Hepatocyte (in vitro differentiated cells): ENCODE results near the gene PLA2G2C. TPM values are rescaled to one million over a fixed set of nuclear protein-coding genes. Genes with fewer than 3 reads are reported as not detected.

Experiments used
- DNase-seq: peaks from one replicate; pipeline ENCODE4 v3.0.0-alpha.2; 2016; ENCODE audit warnings: low spot score
- H2AFZ ChIP-seq: fragments of 200-600 bp; sonication (generic); 2 replicates; pipeline ENCODE4 v1.6.0; 2016; ENCODE audit warnings: antibody characterized with exemption, mild to moderate bottlenecking
- H3K27ac ChIP-seq: fragments of 200-600 bp; sonication (generic); 2 replicates; pipeline ENCODE4 v1.5.1; 2016; ENCODE audit warnings: mild to moderate bottlenecking
- H3K27me3 ChIP-seq: fragments of 200-600 bp; sonication (generic); 2 replicates; pipeline ENCODE4 v1.6.1; 2016
- H3K36me3 ChIP-seq: fragments of 200-600 bp; sonication (generic); replicated peaks from 2 replicates; pipeline ENCODE4 v1.5.1; 2016; ENCODE audit warnings: low read depth; ENCODE audit not compliant: insufficient read depth
- H3K4me1 ChIP-seq: fragments of 200-600 bp; sonication (generic); 2 replicates; pipeline ENCODE4 v1.5.1; 2016; ENCODE audit warnings: mild to moderate bottlenecking, moderate library complexity; ENCODE audit not compliant: insufficient read depth
- H3K4me2 ChIP-seq: fragments of 200-600 bp; sonication (generic); 2 replicates; pipeline ENCODE4 v1.6.0; 2016
- H3K4me3 ChIP-seq: fragments of 200-600 bp; sonication (generic); 2 replicates; pipeline ENCODE4 v1.5.1; 2016; ENCODE audit warnings: mild to moderate bottlenecking
- H3K79me2 ChIP-seq: fragments of 200-600 bp; sonication (generic); 2 replicates; pipeline ENCODE4 v1.6.0; 2017; ENCODE audit warnings: mild to moderate bottlenecking
- H3K9me2 ChIP-seq: fragments of 200-600 bp; sonication (generic); replicated peaks from 2 replicates; pipeline ENCODE4 v1.6.0; 2017; ENCODE audit warnings: mild to moderate bottlenecking; ENCODE audit not compliant: insufficient read depth
- H3K9me3 ChIP-seq: fragments of 200-600 bp; sonication (generic); 2 replicates; pipeline ENCODE4 v1.5.1; 2016; ENCODE audit warnings: low read depth, mild to moderate bottlenecking
- H4K20me1 ChIP-seq: fragments of 200-600 bp; sonication (generic); 2 replicates; pipeline ENCODE4 v1.6.0; 2016; ENCODE audit warnings: mild to moderate bottlenecking; ENCODE audit not compliant: insufficient read depth, poor library complexity, severe bottlenecking
- EZH2 ChIP-seq: fragments of 200-600 bp; sonication (generic); IDR thresholded peaks from 2 replicates; pipeline ENCODE4 v1.6.1; 2016; ENCODE audit warnings: antibody characterized with exemption, mild to moderate bottlenecking, borderline replicate concordance
- EZH2phosphoT487 ChIP-seq: fragments of 200-600 bp; sonication (generic); IDR thresholded peaks from one replicate; pipeline ENCODE4 v1.6.1; 2018; ENCODE audit warnings: antibody characterized with exemption, mild to moderate bottlenecking, low read depth, moderate library complexity; ENCODE audit not compliant: unreplicated experiment, severe bottlenecking
- WGBS: methylation state at CpG from one replicate; pipeline ENCODE4 v1.1.6; 2016; ENCODE audit warnings: low lambda C conversion rate; ENCODE audit errors: missing lambda C conversion rate; 5-methylcytosine and 5-hydroxymethylcytosine counted together
- polyA plus RNA-seq: library from polyadenylated mRNA; unstranded; fragments of >200 nt; fragmentation: Nextera tagmentation; extraction: Ambion mirVana; gene quantifications from 2 replicates; pipeline ENCODE4 v1.2.1, GENCODE V29; 2016
- total RNA-seq: library from RNA; depleted of rRNA; stranded (reverse); fragments of >200 nt; gene quantifications from 2 replicates; pipeline ENCODE4 v1.2.3, GENCODE V29; 2014
- TF ChIP-seq, protein P1 (sequence below): fragments of 200-600 bp; sonication (generic); IDR thresholded peaks from 2 replicates; pipeline ENCODE4 v1.5.1; 2016; ENCODE audit warnings: antibody characterized with exemption, mild to moderate bottlenecking; ENCODE audit not compliant: poor library complexity

Gene PLA2G2C
- total and polyA plus RNA-seq, 2 experiments from 2014 or later, result not detected

DNA sequence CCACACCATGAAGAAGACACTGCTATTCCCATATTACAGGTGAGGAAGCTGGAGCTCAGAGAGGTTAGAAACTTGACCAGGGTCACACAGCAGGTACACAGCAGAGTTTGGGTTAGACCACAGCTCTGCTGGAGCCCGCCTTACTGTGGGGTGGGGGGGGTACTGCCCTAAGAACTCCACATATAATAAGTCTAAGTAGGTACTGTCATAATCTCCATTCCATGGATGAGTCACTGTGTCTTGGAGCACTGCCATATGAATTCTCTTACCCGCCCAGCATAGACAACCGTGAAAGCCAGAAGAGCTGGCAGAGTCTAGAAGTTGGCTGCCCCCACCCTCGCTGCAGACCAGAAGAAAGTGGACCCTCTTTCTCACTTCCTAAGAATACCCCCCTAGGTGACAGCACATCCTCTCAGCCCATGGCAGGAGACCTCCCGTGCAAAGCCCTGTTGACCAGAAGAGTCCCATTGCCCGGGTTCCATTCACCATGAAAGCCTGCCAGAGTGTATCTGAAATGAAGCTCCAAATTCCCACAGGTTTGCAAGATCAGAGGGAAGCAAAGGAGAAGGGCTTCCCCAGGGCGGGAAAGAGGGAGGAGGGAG lies 61.8 kb downstream of the PLA2G2C start:
- Histone ChIP-seq H3K79me2 (no peaks in the 10 kb centered on the region), H3K9me3 (no peaks in the 10 kb centered on the region), H3K4me3 (no peak overlapping the region), H3K9me2 (no peaks in the 10 kb centered on the region), H4K20me1 (no peaks in the 10 kb centered on the region), H3K27ac (no peak overlapping the region), H3K4me2 (no peak overlapping the region), H3K36me3 (no peaks in the 10 kb centered on the region), H2AFZ (no peak overlapping the region), H3K4me1 (no peaks in the 10 kb centered on the region), H3K27me3 (no peaks in the 10 kb centered on the region)
- peak; percentile 57 for DNase-seq
- TF ChIP-seq EZH2 (no peak), EZH2phosphoT487 (no peak)
- TF ChIP-seq, protein P1, sequence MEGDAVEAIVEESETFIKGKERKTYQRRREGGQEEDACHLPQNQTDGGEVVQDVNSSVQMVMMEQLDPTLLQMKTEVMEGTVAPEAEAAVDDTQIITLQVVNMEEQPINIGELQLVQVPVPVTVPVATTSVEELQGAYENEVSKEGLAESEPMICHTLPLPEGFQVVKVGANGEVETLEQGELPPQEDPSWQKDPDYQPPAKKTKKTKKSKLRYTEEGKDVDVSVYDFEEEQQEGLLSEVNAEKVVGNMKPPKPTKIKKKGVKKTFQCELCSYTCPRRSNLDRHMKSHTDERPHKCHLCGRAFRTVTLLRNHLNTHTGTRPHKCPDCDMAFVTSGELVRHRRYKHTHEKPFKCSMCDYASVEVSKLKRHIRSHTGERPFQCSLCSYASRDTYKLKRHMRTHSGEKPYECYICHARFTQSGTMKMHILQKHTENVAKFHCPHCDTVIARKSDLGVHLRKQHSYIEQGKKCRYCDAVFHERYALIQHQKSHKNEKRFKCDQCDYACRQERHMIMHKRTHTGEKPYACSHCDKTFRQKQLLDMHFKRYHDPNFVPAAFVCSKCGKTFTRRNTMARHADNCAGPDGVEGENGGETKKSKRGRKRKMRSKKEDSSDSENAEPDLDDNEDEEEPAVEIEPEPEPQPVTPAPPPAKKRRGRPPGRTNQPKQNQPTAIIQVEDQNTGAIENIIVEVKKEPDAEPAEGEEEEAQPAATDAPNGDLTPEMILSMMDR, result no peak
- WGBS, result 87% methylated on average over 7 of the region's 7 CpGs

DNA sequence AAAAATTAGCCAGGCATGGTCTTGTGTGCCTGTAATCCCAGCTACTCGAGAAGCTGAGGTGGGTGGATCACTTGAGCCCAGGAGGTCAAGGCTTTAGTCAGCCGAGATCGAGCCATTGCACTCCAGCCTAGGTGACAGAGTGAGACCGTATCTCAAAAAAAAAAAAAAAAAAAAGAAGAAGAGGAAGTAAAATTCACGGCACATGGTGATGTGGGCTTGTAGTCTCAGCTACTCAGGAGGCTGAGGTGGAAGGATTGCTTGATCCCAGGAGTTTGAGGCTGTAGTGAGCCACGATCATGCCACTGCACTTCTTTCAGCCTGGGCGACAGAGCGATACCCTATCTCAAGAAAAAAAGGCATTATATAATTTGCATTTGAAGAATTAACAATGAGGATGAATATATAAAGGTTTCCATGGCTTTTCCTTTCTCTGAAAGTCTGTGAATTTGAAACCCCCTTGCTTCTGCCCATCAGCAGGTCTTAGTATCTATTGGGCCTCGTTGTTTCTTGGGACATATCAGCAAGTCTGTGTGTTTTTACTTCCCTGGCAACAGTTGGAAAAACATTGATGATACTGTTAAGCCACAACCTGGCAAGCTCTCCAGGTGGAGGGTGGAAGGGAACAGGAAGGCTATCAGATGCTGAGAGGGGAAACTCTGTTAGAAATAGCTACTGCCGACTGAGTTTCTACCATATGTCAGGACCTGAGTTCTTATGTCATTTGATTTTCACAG lies 62.4 kb downstream of the PLA2G2C start:
- no peak overlapping the region for H2AFZ ChIP-seq
- no peaks in the 10 kb centered on the region for H3K27me3 ChIP-seq
- WGBS, result 84% methylated on average over 10 of the region's 10 CpGs
- no peaks in the 10 kb centered on the region for H3K79me2 ChIP-seq
- H3K4me2 ChIP-seq, result no peak overlapping the region
- H3K4me3 ChIP-seq, result no peak overlapping the region
- DNase-seq, result no peak
- H3K9me2 ChIP-seq, result no peaks in the 10 kb centered on the region
- no peaks in the 10 kb centered on the region for H3K9me3 ChIP-seq
- no peak overlapping the region for H3K27ac ChIP-seq
- no peaks in the 10 kb centered on the region for H4K20me1 ChIP-seq
- TF ChIP-seq EZH2, result no peak
- TF ChIP-seq, protein P1, result no peak
- no peak for TF ChIP-seq EZH2phosphoT487
- no peaks in the 10 kb centered on the region for H3K36me3 ChIP-seq
- H3K4me1 ChIP-seq, result no peaks in the 10 kb centered on the region

DNA sequence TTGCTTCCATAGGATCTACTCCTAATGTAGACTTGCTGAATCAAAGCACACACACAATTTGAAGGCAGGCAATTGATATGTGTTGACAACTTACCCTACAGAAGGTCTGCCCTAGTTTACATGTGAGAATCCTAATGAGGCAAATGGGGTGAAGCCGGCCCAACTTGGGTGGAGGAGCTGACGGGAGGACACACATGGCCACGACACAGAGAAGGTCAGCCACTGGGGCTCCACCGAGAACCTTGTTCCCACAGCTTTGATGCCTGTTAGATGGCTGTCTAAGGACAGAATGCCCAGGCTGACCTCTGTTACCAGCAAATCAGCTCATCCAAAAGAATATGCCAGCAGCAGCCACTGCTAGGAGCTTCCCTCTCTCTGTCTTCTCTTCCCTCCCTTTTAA lies 65.5 kb downstream of the PLA2G2C start:
- Histone ChIP-seq H3K9me3 (no peaks in the 10 kb centered on the region), H3K4me2 (no peak overlapping the region), H3K36me3 (no peaks in the 10 kb centered on the region), H3K4me1 (no peaks in the 10 kb centered on the region), H4K20me1 (no peaks in the 10 kb centered on the region), H3K27ac (no peak overlapping the region), H3K9me2 (no peaks in the 10 kb centered on the region), H3K79me2 (no peaks in the 10 kb centered on the region), H3K27me3 (no peaks in the 10 kb centered on the region), H3K4me3 (no peak overlapping the region), H2AFZ (no peak overlapping the region)
- 91% methylated on average over 4 of the region's 4 CpGs for WGBS
- DNase-seq, result no peak
- TF ChIP-seq EZH2phosphoT487 (no peak), EZH2 (no peak)
- TF ChIP-seq, protein P1, result no peak
